ENCODE data around the gene CHPF. TPM values are rescaled to one million over a fixed set of nuclear protein-coding genes. Genes with fewer than 3 reads are reported as not detected.

CHPF gene
- total RNA-seq, 1 experiment from 2014 or later, result 17.5 TPM

GRCh38 chr2:219560893-219561178 is 17.2 kb upstream of the CHPF start:
- no TSS peak for BruUV-seq (replicated peaks)

GRCh38 chr2:219560037-219560892 is 16.7 kb upstream of the CHPF start:
- H3K27me3 ChIP-seq (ENCODE audit: control insufficient read depth, insufficient read depth, low read length), result no peaks in the 10 kb centered on the region
- TF ChIP-seq CTCF (IDR thresholded peaks at IDR 0.05), result peak; percentile 96
- no peak for TF ChIP-seq SIN3A (IDR thresholded peaks at IDR 0.05; ENCODE audit: borderline replicate concordance, insufficient read depth, low read depth, low read length)
- TF ChIP-seq TCF7L2 (IDR thresholded peaks at IDR 0.05; ENCODE audit: low read depth, low read length), result no peak
- H3K36me3 ChIP-seq (ENCODE audit: control insufficient read depth, insufficient read depth, low read length), result no peaks in the 10 kb centered on the region
- no TSS peak for BruUV-seq (replicated peaks)
- no peaks in the 10 kb centered on the region for H3K9me3 ChIP-seq (ENCODE audit: control insufficient read depth, insufficient read depth, low read depth, low read length)
- no peak overlapping the region for H3K4me3 ChIP-seq (ENCODE audit: low read depth in 2 of 2, low read length in 2 of 2)
- ATAC-seq (no peak), DNase-seq (ENCODE audit: low read depth, low spot score) (no peak)
- no peak overlapping the region for H3K27ac ChIP-seq (ENCODE audit: low read length)
- in situ Hi-C loops (cut with HindIII; ENCODE audit: low pct_unique_long_range_greater_than_20kb, low sequenced_read_pairs), result no loop called here
- intact Hi-C loops (cut with micrococcal nuclease; ENCODE audit: unreplicated experiment), result no loop called here
- ChIA-PET POLR2A (interaction anchor here (0.5 to 0.6 kb wide), 2 partner anchors 94 to 130 kb away, joined by 3 to 4 read pairs; no protein-coding TSS in a partner anchor), CTCF (interaction anchor here (0.5 to 2.0 kb wide), 9 partner anchors 9 to 129 kb away, joined by 3 to 6 read pairs (median 6); partner anchors contain the start of gene OBSL1)
- peaks cover 7% of the 10 kb centered on the region for H3K4me1 ChIP-seq (ENCODE audit: control insufficient read depth, insufficient read depth, low read length)

More at GRCh38 chr2:219560893-219561178, 17.2 kb upstream of the CHPF start:
- DNase-seq (ENCODE audit: low read depth, low spot score) (no peak), ATAC-seq (peak; percentile 36; the same call in 1 of the 2 replicates)
- intact Hi-C loops (cut with micrococcal nuclease; ENCODE audit: unreplicated experiment) (no loop called here), in situ Hi-C loops (cut with HindIII; ENCODE audit: low pct_unique_long_range_greater_than_20kb, low sequenced_read_pairs) (no loop called here)
- CTCF ChIA-PET, result interaction anchor here (0.5 to 2.0 kb wide), 7 partner anchors 10 to 129 kb away, joined by 3 to 6 read pairs (median 5); partner anchors contain the start of gene OBSL1
- Histone ChIP-seq H3K36me3 (ENCODE audit: control insufficient read depth, insufficient read depth, low read length) (no peaks in the 10 kb centered on the region), H3K4me3 (ENCODE audit: low read depth in 2 of 2, low read length in 2 of 2) (no peak overlapping the region), H3K27ac (ENCODE audit: low read length) (no peak overlapping the region), H3K27me3 (ENCODE audit: control insufficient read depth, insufficient read depth, low read length) (no peaks in the 10 kb centered on the region), H3K9me3 (ENCODE audit: control insufficient read depth, insufficient read depth, low read depth, low read length) (no peaks in the 10 kb centered on the region), H3K4me1 (ENCODE audit: control insufficient read depth, insufficient read depth, low read length) (peaks cover 7% of the 10 kb centered on the region)
- POLR2A ChIA-PET, result interaction anchor here (0.5 kb wide), 1 partner anchor 93 kb away, joined by 4 read pairs; no protein-coding TSS in a partner anchor
- no peak for TF ChIP-seq REST (IDR thresholded peaks at IDR 0.05; ENCODE audit: insufficient read depth in 1 of 2, low read depth in 2 of 2, low read length in 1 of 2)
- TF ChIP-seq CTCF (IDR thresholded peaks at IDR 0.05), result no peak
- no peak for TF ChIP-seq SIN3A (IDR thresholded peaks at IDR 0.05; ENCODE audit: borderline replicate concordance, insufficient read depth, low read depth, low read length)
- TF ChIP-seq POLR2AphosphoS5 (IDR thresholded peaks at IDR 0.05; ENCODE audit: low read depth, low read length), result no peak

All from Panc1 (cell line).